ENCODE results near the gene IGHMBP2.
"Not testable (repeated sequence)": the region's sequence is repeated elsewhere in the genome, so short reads cannot be mapped to it uniquely, and the experiment has no call there.

The IGHMBP2 gene

DNA sequence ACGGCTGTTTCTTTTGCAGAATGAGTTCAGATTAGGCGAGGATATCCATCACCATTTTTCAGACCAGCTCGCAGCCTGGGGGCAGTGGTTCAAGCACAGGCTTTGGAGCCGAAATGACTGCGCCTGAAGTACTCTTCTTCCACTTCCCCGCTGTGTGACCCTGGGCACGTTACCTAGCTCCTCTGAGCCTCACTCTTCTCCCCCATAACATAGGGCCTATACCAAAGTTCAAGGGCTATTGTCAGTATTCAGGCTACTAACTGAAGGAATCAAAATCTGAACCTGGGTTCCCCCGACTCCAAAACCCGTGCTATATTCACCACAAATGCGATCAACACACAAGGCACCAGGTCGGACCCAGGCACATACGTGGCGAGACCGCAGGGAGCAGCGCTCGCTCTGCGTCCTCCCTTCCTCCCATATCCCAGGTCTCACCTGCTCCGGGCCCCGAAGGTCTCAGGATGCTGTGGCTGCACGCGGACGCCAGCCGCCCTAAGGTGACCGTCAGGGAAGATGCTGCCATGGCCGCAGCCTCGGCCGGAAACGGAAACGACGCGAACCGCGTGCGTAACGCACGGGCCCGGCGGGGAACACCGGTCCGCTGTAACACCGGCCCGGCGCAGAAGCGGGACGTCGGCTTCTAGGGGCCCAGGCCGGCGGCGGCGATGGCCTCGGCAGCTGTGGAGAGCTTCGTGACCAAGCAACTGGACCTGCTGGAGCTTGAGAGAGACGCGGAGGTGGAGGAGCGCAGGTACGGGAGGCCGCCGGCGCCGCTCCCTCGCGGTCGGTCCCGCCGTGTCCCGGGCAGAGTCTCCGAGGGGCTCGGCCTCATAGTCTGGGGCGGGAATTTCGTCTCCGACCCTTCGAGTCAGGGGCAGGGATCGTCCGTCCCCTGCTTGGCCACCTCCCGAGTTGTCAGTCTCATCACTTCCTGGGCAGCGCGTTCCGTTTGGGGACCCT, at the start of gene IGHMBP2, which contains the start of gene MRPL21:
Gene IGHMBP2, plus strand, starts transcription at position 604 of the 960 bp plus-strand sequence. Its CDS starts 62 bp downstream, at position 666.
Gene MRPL21, minus strand, starts transcription at position 545 of the 960 bp plus-strand sequence. Its CDS starts 22 bp downstream, at position 523.
- DNase-seq: peak; percentile 47 to 80

GRCh38 chr11:68854273-68854958, 49.3 kb upstream of the IGHMBP2 start:
- no peak for DNase-seq

- DNase-seq: peak; percentile 3 to 15
Measured at GRCh38 chr11:68855205-68855981, 48.3 kb upstream of the IGHMBP2 start.

DNA sequence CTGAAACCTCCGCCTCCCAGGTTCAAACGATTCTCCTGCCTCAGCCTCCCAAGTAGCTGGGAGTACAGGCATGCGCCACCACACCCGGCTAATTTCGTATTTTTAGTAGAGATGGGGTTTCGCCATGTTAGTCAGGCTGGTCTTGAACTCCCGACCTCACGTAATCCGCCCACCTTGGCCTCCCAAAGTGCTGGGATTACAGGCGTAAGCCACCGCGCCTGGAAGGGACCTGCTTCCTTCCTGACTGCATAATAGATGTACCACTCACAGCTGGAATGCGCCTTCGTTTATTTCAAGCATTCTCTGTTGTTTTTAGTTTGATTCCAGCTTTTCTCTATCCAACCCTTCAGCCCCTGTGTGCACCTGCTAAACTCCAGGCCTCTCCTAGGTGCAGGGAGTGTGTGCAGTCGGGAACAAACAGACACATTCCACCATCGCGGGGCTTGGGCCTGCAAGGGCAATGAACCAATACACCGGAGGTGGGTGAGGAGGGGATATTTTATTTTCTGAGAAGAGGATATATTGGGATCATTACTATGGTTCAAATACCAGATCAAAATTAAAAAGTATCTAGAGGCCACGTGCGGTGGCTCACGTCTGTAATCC, 47.2 kb upstream of the IGHMBP2 start:
- DNase-seq: not testable (repeated sequence)

GRCh38 chr11:68857037-68857586, 46.6 kb upstream of the IGHMBP2 start:
- no peak for DNase-seq

DNA sequence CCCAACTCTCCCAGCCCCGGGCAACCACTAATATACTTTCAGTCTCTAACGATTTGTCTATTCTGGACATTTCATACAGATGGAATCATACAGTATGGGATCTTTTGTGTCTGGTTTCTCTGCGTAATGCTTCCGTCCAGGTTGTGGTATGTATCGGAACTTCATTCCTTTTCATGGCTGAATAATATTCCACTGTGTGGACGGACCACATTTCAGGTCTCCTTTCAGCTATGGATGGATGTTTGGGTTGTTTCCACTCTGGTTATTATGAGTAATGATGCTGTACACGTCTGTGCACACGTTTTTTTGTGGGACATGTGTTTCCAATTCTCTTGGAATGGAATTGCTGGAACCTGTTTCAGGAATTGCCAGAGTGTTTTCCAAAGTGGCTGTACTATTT, 44.6 kb upstream of the IGHMBP2 start:
- DNase-seq: no peak

- DNase-seq: no peak
Measured at GRCh38 chr11:68862421-68862820, 41.3 kb upstream of the IGHMBP2 start.

GRCh38 chr11:68863553-68864265, 40.0 kb upstream of the IGHMBP2 start:
- no peak for DNase-seq

GRCh38 chr11:68865241-68865640, 38.5 kb upstream of the IGHMBP2 start:
- no peak for DNase-seq

- DNase-seq: no peak
Measured at GRCh38 chr11:68867066-68867465, 36.6 kb upstream of the IGHMBP2 start.

DNA sequence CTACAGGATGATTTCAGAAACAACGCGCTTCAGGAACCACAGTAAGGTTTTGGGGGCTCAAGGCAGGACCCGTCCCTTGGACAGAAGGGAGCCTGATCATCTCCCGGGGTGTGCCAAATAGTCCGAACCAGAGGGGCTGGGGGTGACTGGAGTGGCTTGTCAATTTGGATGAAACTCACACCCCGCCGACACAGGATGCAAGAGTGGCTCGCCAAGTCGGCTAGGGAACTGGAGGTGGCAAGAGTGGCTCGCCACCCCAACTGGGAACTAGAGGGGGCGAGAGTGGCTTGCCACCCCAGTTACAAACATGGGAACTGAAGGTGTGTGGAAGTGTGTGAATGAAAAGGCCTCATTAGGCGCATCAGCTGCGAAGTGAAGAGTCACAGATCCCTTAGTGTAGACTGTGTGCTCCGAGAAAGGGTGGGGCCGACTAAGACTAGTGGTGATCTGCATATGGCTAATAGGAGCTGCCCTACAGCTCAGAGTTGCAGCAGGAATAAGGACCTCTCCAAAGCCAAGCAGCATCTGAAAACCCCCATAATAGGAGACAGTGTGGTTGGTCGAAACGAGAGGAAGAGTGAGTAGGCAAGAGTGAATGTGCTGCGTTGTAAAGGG, 35.4 kb upstream of the IGHMBP2 start:
- no peak for DNase-seq

DNA sequence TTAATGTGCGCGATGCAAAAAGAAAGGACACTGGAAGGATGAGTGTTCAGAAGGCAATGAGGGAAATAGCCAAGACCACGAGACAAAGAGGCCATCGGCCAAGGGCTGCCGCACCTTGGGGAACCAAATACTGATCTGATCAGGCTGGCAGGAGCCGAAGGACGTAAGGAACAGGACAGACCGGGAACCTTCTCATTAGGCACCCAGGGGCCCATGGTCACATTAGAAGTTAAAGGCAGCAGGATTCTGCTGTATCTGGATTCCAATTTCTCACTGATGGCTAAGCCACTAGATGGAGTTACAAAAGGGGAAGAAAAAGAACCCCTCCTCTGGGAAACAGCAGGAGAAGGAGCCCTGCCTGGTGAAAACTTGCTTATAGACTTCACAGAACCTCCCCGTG, 33.2 kb upstream of the IGHMBP2 start:
- DNase-seq: no peak

DNA sequence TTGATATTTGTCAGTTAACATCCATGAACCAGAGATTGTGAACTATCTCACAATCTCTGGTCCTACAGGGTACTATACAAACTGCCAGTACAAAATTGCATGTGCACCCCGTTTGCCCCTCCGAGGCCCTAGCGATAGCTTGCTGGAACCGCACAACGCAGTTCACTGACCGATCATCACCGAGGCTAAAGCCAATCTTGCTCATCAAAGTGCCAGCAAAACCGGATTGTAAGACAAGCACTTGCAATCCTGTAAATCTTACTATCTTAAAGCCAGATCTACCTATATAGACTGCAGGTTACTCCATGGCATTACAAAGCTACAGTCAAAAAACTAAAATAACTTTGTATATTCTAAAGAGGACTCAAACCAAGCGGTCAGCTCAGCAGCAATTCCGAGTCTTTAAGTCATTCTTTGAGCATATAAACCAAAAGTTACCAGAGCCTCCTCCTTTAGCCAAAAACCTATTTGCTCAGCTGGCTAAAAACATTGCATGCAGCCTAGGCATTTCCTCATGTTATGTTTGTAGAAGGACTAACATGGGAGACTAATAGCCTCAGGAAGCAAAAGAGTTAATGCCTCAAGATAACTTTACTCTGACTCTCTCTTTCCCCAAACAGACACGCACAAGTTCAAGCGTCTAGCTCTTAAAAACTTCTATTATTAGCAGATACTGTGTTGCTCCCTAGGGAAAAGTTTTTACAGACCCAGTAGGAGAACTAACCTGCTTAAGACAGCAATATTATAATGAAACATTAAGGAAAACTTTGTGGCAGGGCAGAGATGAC, 31.3 kb upstream of the IGHMBP2 start:
- no peak for DNase-seq

DNA sequence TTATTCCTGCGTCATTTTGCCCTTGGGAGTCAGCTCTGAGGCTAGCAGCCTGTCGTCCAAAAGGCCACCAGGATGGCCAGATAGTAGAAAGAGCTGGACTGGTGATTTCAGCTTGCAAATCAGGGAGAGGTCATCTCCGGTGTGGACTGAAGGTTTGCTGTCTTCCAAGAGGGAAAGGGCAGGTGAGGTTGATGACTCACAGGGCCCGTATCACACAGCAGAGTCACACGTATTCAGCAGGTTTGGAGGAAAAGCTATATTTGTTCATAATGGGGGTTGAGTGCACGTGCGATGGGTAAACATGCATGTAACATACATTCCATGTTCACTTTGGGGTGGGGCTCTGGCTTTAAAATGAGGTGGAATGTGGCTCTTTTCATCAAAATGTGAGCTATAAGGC, 25.7 kb upstream of the IGHMBP2 start:
- no peak for DNase-seq

GRCh38 chr11:68880851-68881250, 22.8 kb upstream of the IGHMBP2 start:
- DNase-seq: no peak

DNA sequence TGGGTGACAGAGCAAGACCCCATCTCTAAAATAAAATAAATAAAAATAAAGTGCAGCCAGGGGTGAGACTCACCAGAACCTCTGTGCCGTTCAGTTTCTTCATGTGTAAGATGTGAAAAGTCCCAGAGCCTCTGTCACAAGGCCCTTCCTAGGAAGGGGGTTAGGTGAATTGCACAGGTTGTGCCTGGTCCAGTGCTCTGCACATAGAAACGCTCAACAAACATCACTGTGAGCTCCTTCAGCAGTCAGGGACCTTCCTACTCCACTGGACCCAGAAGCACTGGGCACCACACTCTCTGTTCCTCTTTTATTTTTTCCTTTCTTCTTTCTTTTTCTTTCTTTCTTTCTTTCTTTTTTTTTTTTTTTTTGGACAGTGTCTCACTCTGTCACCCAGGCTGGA, 22.4 kb upstream of the IGHMBP2 start:
- DNase-seq: no peak

- DNase-seq: no peak
Measured at GRCh38 chr11:68882391-68882790, 21.3 kb upstream of the IGHMBP2 start.

DNA sequence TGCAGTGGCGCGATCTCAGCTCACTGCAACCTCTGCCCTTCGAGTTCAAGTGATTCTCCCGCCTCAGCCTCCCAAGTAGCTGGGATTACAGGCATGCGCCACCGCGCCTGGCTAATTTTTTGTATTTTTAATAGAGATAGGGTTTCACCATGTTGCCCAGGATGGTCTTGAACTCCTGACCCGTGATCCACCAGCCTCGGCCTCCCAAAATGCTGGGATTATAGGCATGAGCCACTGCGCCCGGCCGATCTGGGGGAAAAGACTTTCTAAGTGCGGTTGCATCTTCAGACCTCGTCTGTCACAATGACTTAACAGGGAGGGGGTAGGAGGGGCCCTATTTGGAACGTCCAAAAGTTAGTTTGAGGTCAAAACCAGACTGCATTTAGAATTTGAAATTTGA, 18.9 kb upstream of the IGHMBP2 start:
- not testable (repeated sequence) for DNase-seq

DNA sequence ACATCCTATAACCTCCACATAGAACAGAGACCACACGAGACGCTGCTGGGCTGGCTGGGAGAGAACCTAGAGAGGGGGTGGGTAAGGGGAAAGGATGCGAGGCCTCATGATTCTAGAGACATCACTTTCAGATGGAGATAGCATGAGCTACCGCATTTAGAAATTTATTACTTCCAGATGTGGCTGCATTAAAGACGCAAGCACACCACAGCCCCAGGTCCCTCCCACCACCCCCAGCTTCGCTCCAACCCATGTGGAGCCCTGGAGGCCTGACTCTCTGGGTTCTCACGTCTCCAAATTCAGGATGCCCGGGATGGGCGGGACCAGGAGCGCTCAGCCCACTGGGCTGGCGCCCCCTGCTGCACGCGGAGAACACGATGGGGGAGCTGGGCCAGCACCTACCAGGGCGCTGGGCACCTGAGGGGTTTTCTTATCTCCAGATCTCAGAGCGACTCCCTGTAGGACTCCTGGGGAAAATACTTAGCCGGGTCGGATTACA, 13.7 kb upstream of the IGHMBP2 start:
- DNase-seq: no peak
